Stimulated activated CD4-positive, alpha-beta T cell treated with anti-CD3 and anti-CD28 coated beads, Interleukin-12 subunit alpha, Interleukin-12 subunit beta, amount 100 ng/mL, for 24 hours (primary cell): Measurements from ENCODE around the gene VPS13D.

Experiments used
- DNase-seq, 2 experiments: peaks; one replicate each; pipeline ENCODE4 v3.0.0-alpha.2; 2020; ENCODE audit warnings: low read depth in 2 of 2

VPS13D gene

DNA sequence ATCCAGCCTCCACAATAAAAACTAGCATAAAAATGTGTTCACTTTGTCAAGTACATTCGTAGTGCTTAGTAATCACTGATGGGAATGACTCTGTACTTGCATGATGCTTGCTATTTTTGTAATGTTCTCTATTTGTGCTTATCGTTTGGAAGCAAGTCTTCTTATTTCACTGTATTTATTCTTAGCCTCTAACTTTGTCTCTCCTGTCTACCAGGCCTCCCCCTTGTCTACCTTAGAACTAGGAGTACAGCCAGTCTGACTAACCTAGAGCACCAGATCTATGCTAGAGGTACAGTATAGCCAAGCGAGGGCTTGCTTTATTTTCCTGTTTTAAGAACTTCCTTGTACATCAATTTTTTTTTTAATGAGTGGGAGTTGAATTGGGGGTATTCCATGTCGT is 108.2 kb downstream of the VPS13D start:
- DNase-seq: no peak

- no peak for DNase-seq
These were observed 109.0 kb downstream of the VPS13D start for GRCh38 chr1:12338823-12339222.

- no peak for DNase-seq
These were observed 109.6 kb downstream of the VPS13D start for GRCh38 chr1:12339396-12339795.

DNA sequence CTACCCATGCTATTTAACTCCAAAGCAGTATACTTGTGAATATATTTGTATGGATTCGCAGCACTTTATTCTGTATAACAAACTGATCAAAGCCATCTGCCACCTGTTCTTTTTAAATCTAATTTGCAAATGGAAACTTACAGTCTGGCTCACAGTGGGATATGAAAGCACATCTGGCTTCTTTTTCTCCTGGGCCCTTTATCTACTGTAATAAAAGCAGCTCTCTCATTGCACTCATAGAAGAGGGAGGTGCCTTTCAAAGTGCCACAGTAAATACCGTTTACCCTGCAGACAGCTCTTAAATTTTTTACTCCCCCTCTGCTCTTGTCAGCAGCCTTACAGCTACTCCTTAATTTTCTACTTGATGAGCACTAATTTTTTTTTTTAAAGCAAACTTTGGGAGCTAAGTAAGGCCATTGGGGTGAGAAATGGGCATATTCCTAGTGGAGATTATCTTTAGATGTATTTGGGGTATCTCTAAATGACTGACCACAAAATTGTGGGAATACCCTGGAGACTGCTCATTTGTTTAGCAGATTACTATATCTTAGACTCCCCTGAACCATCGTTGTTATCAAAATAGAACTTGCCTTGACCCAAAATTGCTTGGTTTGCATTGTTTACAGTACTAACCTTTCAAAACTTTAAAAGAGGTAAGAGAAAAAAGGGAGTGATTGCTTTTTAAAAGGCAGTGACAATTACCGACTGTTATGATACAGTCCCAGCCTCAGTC is 110.1 kb downstream of the VPS13D start:
- no peak for DNase-seq

DNA sequence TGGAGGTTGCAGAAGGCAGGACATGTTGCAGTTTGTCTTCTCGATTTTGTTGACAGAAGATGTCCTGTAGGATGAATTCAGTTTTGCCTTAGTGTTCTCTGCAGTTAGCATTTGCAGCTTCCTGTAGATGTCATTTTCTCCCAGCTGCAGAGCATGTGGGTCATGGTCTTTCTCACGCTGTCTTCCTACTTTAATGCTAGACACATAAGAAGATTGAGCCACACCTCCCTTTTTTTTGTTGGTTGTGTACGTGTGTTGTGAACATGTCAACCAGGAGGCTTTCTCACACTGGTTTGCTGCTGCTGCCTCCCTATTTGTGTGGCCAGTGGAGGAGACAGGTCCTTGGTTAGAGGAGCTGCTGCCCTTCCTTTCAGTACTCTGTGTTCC is 110.7 kb downstream of the VPS13D start:
- DNase-seq: no peak

DNA sequence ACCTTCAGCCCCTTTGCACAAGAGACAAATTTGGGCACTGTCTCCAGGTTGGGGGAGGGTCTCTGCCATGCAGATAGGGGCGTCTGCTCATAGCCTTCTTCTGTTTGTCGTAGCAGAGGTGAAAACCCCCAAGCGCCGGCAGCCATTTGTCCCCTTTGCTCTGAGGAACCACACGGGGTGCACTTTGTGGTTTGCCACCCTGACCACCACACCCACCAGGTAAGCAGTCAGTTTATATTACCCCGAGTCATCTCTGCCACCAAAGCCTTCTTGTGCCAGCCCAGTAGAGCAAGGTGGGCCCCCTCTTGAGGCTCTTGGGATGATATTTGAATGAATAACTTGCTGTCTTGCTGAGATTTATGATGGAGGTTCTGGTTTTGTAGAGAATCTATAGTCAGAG is 111.8 kb downstream of the VPS13D start:
- no peak for DNase-seq

- DNase-seq: no peak
These were observed 112.7 kb downstream of the VPS13D start for GRCh38 chr1:12342401-12343003.

DNA sequence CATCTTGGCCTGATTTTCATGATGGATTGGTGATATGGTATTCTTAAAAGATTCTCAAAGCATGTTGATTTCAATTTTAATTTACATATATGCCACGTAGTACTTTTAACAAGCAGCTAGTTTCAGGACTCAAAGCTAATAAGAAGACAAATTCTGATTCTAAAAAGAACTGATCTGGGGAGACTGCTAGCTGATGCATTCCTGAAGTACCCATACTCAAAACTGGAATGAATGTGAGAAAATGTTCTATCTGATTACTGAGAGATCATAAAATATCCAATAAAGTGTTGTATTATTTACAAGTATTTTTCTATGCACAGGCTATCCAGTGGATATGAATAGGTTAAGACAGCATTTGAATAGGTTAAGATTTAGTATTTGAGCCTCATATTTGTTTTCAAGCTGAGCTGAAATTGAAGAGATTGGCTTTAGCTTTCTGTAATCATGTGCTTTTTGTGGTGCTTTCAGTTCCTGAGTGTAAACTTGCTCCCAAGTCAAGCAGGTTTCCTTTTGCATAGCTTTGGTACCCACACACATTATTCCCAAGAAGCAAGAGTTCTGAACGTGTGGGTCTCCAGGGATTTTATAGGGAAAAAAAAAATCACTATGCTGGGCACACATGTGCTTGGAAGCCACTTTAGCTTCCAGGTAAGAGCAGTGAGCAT is 114.1 kb downstream of the VPS13D start:
- no peak for DNase-seq

DNA sequence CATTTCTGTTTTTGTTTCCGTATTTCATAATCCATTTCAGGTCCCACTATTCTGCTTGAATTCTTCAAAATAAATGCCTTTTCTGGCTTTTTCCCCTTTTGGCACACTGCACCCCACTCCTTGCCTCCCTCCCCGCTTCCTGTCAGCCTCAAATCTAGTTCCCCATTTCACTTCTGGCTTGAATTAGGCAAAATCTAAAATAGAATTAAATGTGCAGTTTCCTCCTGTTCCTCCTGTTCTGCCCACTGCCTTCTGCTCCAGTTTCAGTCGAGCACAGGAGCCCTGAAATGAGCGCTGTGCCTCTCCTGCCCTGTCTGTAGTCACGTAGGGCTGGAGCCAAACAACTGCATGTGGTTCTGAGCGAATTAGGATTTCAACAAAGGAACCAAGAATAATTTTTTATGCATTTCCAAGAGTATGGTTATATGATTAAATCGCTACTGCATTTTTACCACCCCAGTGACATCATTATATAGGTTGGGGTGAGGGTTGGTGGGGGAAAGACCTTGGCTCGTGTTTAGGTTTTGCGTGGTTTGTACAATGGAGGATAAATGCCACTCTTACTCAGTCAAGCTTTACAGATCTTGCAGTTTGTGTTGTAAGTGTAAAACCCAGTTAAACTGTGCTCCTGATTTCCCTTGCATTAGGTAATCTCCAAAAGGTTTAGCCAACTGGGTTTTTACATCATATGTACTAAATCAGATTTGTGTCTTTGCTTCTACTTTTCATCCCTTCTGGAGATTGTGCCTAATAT is 114.9 kb downstream of the VPS13D start:
- DNase-seq: no peak

- no peak for DNase-seq
These were observed 115.8 kb downstream of the VPS13D start for GRCh38 chr1:12345350-12346217.

- DNase-seq: no peak
These were observed 116.8 kb downstream of the VPS13D start for GRCh38 chr1:12346483-12347151.

- no peak for DNase-seq
These were observed 118.3 kb downstream of the VPS13D start for GRCh38 chr1:12348113-12348512.

DNA sequence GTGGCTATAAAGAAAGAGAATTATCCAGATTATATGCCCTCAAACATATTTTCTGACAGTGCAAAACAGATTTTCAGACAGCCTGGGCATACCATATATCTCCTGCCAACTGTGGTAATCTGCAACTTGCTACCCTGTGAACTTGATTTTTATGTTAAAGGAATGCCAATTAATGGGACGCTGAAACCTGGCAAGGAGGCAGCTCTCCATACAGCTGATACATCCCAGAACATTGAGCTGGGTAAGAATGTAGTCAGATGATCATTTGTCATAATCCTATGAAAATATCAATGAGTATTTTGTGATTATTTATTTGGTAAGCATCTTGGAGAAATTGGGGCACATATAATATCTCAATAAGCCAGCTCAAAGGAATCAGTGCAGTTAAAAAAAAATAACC is 124.2 kb downstream of the VPS13D start:
- DNase-seq: no peak

GRCh38 chr1:12356004-12356890 is 126.4 kb downstream of the VPS13D start:
- no peak for DNase-seq

DNA sequence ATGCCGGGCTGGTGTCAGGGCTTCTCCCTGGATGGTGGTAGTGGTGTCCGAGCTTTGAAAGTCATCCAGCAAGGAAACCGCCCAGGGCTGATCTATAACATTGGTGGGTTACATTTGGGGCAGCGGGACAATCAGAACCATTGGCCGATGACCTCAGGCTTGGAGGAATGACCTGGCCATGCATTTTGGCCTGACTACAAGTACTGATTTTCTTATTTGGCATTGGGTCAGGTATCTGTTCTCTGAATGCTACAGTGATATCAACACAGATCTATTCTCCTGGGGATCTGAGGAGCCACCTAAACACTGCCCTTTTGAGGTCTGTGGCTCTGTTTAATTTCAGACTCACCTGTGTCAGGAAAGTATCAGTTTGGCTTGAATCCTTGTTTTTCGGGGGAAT is 128.7 kb downstream of the VPS13D start:
- DNase-seq: no peak

DNA sequence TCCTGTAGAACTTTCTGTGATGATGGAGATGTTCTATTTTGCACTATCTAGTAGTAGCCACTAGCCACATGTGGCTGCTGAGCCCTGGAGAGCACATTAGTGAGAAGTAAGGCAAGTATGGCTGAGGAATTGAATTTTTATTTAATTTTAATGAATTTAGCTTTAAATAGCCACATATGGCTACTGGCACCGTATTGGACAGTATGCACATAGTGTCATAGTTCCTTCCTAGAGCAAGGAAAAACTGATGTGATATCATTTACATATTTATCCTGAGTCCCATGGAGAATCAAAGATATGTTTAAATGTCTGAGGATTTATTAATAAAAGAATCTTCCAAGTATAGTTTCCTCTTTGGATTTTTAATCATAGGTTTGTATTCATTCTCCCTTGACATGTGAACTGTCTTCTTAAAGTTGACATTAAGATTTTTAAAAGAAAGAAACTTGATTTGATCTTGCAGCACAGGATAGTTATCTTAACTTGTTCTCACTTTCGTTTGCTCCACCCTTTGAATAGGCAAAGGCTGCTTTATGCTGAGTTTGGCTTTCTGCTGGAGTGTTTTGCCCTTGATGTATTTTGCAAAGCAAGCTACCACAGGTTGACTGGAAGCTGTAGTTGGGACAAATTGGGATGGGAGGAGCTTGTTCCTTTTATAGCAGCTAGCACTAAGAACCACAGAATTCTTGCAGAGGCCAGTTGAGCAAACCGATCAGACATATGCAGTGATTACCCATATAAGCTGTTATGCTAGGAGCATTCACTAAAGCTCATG is 129.7 kb downstream of the VPS13D start:
- no peak for DNase-seq

- DNase-seq: no peak
These were observed 138.8 kb downstream of the VPS13D start for GRCh38 chr1:12368646-12369045.

- no peak for DNase-seq
These were observed 139.4 kb downstream of the VPS13D start for GRCh38 chr1:12369258-12369657.

DNA sequence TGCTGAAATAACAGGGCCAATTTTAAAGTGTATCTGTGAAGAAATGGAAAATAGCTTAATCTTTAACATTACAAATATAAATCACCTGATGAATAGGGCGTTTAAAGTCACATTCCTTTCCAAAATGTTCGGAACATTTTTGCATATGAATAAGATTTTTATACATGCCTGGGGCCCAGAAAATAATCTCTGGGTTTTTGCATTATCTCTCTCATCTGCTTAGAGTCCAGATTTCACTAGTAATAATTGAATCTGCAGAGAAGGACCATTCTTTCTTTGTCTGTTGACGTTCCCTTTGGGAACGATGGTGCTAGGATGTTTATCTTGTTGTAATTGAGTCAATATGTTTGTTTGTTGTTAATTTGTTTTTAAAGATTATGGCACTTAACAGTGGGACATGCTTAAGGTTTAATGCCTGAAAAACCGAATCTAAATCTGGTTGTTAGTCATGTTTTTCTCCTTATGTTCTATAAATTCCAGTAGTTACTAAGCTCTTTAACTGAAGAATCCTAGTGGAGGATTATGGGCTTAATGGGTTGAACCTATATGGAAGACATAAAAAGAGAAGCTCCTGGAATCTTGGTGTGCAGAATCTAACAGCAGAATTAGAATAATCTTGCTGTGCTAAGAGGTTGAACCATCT is 140.6 kb downstream of the VPS13D start:
- no peak for DNase-seq
